HG03064 (cell line): Measurements from ENCODE around the gene HOXA9.

Source experiments
- ATAC-seq: cut with Tn5 transposase; IDR thresholded peaks from one replicate; pipeline ENCODE4 v1.9.1; 2021; ENCODE audit warnings: low read depth; ENCODE audit not compliant: unreplicated experiment

Gene HOXA9

DNA sequence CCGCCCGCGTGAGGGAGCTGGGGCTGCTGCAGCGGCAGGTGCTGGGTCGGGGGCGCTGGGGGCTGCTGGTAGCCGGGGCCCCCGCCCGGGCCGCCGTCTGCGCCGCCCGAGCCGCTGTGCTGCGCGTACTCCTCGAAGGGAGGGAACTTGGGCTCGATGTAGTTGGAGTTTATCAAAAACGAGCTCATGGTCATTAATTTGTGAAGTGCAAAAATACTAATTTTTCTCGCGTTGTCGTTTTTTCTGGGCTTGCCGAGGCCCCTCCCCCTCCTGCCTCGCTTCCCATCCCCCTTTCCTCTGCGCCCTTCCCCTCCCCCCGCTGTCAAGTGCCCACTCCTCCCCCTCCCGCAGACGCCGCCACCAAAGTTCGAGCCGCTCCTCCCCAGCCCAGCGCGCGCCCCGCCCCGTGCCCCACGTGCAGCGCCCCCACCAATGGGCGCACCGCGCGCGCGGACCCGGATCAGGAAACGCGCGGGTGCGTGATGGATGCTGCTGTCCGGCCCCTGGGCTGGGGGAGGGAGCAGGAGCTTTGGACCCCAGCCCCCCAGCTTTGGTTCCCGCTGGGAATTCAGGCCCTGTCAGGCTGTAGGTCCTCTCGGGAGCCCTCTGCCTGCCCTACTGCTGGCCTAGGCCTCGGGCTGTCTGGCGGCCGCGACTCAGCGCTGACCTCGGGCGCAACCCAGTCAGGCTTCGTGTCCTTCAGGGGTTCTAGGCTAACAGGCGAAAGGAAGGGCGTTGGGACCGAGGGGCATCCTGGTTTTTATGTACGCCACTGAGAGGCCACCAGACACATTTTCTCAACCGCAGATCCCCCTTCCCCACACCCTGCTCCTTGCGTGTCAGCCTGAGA is 34.6 kb downstream of the HOXA9 start, which contains the start of gene HOXA4:
HOXA4 (minus strand) TSS at position 218 of the 850 bp plus-strand sequence; CDS start at position 194, 24 bp downstream.
- no peak for ATAC-seq

DNA sequence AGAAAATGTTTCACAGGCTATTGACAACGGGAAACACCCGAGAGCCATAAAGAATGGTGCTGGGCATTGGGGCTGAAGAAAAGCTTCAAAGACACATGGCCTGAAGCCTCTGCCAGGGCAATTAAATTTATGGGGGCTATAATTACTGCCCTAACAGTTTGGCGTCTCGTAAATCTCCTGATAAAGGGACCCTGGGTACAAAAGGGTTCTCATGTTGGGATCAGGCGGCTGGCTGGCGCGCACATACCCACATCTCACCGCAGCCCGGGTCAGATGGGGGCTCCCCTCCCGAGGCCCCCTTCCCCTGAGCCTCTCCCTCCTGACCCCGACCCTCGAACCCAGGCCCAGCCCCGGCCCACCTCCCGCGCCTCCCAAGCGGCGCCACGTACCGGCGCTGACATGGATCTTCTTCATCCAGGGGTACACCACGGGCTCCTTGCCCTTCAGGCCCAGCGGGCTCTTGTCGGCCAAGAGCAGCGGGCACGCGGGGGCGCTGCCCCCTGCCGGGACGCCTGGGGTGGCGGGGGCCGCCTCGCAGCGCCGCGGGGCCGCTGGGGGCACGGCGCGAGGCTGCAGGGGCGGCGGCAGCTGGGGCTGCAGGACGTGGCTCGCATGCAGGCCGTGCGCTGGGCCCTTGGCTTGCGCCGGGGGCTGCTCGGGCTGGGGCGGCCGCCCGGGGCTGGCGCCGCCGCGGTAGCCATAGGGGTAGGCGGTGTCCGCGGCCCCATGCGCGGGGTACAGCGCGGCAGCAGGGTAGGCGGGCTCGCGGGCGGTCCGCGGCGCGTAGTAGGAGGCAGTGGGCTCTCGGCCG is 35.4 kb downstream of the HOXA9 start:
- ATAC-seq = no peak

- no peak for ATAC-seq
These were observed 36.3 kb downstream of the HOXA9 start for GRCh38 chr7:27128776-27129728.

GRCh38 chr7:27128034-27128433 is 37.3 kb downstream of the HOXA9 start:
- no peak for ATAC-seq

DNA sequence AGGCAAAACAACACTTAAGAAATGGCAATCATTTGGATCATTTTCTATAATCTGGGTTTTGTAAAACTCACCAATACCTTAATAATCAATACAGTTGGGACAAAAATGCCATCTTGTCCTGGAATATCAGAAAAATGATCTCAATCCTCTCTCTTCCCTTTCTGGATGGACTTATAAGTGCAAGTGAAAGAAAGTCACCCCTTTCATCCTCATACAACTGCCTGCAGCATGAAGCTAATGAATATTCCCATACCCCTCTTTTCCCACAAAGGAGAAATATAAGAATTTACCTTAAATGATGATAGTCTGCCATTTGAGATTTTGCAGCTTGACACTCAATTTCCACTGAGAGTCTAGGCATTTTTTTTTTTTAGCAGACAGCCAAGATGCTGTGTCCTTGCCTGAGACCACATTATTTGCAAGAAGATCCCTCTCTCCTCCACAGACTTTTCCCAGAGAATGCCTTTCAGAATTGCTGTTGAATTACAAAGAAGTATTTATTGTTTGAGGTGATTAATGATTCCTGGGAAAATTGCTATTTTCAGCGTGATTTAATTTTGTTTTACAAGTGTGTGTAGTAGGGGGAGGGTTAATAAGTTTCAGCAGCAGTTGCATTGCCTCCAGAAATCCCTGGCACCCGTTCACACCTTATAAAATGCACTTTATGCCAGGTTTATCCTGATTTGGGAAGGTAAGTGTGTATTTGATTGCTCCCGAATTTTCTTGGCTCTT is 38.6 kb downstream of the HOXA9 start:
- no peak for ATAC-seq

- no peak for ATAC-seq
These were observed 39.3 kb downstream of the HOXA9 start for GRCh38 chr7:27125986-27126394.

GRCh38 chr7:27124902-27125689 is 40.2 kb downstream of the HOXA9 start:
- ATAC-seq = no peak

DNA sequence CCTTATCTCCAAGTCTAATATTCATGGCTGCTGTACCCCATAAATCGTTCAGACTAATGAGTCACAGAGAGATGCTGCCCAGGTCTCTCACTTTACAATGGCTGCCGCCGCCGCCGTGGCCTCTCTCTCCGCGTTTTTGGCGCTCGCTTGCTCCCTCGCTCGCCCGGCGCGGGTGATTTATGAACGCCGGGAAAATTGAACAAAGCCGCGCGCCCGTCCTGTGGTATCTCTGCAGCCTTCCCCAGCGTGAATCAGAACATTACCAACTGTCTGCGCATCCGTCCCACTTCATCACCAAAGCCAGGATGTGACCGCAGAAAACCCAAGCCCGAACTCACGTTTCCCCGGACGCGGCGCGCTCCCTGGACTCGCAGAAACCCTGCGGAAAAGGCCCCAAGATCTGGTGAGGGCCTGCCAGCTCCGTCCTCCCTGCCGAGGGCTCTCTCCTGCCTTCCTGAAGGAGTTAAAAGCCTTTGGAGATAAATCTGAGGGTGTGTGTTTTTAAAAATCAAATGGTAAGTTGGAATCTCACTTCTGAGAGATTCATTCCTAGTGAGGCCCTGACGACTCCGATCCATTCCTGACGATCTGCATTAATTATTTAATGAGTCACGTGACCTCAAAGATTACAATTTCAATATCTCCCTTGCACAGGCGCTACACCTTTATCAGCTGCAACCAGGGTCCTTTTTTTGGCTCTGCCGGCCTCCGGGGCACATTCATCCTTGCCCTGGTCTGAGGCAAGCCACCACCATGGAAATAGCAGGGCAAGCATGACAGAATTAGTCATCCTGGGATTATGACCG is 41.0 kb downstream of the HOXA9 start:
- ATAC-seq = no peak

DNA sequence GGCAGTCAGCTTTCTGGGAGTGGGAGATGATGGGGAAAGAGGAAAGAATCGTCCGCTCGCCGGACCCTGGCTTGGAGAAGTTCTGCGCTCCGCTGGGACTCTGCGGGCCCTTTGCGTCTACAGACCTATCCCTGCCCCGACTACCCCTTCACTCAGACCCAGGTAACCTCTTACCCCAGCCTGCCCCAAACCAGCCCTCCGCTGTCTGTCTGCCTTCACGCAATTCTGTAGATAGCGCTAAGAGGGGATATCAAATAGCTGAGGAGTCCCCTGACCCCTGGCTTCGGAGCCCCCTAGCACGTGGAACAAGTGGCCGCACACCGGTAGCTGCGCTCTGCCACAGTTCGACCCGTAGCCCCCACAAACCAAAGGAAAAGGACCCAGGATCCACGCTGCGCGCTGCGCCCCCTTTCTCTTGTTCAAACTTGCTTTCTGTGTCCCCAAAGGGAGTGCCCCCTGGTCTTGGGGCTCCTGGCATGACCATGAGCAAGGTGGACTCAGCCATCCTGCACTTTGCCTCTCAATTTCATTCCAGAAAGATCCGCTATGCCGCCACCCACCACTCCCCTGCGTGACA is 41.8 kb downstream of the HOXA9 start:
- ATAC-seq = no peak

GRCh38 chr7:27123007-27123476 is 42.3 kb downstream of the HOXA9 start:
- no peak for ATAC-seq

DNA sequence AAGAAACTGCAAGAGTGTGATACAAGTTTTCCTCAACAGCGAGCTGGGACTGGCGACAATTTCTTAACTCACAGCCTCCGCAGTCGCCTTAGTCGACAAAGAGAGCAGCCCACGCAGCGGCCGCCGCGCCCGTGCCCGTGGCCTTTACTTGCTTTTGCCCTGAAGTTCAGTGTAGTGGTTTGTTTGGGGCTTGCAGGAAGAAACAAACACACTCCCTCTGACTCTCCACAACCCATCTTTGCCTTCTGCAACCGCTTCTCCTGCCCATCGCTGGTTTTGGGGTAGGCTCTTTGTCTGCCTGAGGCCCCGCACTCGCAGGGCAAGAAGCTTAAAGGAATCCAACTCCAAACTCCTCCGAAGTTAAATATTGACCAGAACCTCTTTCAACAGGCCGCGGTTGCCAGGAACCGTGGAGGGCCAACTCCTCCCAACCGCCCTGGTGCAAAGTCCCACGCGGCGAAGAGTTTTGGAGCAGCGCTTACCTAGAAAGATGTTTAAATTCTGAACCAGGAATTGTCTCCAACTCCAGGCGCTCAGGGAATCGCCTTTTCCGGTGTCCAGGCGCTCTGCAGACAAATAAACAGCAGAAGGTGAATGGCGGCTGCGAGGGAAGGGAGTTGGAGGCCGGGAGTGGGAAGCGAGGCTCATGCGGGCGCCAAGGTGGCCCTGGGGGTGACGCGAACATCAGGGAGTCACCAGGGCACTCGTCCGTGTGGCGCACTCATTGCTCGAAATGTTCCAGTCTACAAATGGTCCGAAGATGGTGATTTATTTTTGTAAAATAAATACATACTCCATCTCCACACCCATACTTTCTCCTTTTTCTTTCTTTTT is 43.0 kb downstream of the HOXA9 start:
- ATAC-seq = no peak

GRCh38 chr7:27121684-27122076 is 43.7 kb downstream of the HOXA9 start:
- no peak for ATAC-seq

- ATAC-seq = no peak
These were observed 45.9 kb downstream of the HOXA9 start for GRCh38 chr7:27119412-27119911.

- ATAC-seq = no peak
These were observed 46.8 kb downstream of the HOXA9 start for GRCh38 chr7:27118580-27118979.

GRCh38 chr7:27117887-27118491 is 47.3 kb downstream of the HOXA9 start:
- ATAC-seq = no peak
